Activated naive CD8-positive, alpha-beta T cell (primary cell): ENCODE results near the gene ADIPOR2.
"Not testable (repeated sequence)": the region's sequence is repeated elsewhere in the genome, so short reads cannot be mapped to it uniquely, and the experiment has no call there.

Source experiments
- H3K27ac Mint-ChIP-seq: one replicate; pipeline ENCODE4 v1.8.0; 2021; ENCODE audit warnings: mixed read lengths
- H3K27me3 Mint-ChIP-seq: one replicate; pipeline ENCODE4 v1.8.0; 2021; ENCODE audit warnings: mixed read lengths
- H3K36me3 Mint-ChIP-seq: one replicate; pipeline ENCODE4 v1.8.0; 2021; ENCODE audit warnings: mixed read lengths
- H3K4me1 Mint-ChIP-seq: one replicate; pipeline ENCODE4 v1.8.0; 2021; ENCODE audit warnings: low read depth, mixed read lengths
- H3K4me3 Mint-ChIP-seq: one replicate; pipeline ENCODE4 v1.8.0; 2021; ENCODE audit warnings: mild to moderate bottlenecking, mixed read lengths
- H3K9me3 Mint-ChIP-seq: one replicate; pipeline ENCODE4 v1.8.0; 2021; ENCODE audit warnings: low read depth, mixed read lengths

The ADIPOR2 gene

DNA sequence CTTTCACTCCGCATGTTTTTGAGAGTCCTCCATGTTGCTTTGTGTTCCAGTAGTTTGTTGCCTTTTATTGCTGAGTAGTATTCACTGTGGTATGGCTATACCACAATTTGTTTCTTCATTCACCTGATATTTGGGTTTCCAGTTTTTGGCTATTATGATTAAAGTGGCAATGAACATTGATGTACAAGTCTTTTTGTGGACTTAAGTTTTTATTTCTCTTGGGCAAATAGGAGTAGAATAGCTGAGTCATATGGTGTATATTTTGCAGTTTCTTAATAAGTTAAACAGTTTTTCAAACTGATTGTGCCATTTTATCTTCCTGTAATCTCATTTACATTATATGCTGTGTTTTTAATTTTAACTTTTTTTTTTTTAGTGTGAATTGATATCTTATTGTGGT lies 16.2 kb downstream of the ADIPOR2 start:
- Mint-ChIP-seq H3K27me3 (no peaks in the 10 kb centered on the region), H3K4me1 (peaks cover 63% of the 10 kb centered on the region), H3K27ac (peak overlapping the region; percentile 61), H3K36me3 (peaks cover 4% of the 10 kb centered on the region), H3K9me3 (no peaks in the 10 kb centered on the region), H3K4me3 (no peak overlapping the region)

DNA sequence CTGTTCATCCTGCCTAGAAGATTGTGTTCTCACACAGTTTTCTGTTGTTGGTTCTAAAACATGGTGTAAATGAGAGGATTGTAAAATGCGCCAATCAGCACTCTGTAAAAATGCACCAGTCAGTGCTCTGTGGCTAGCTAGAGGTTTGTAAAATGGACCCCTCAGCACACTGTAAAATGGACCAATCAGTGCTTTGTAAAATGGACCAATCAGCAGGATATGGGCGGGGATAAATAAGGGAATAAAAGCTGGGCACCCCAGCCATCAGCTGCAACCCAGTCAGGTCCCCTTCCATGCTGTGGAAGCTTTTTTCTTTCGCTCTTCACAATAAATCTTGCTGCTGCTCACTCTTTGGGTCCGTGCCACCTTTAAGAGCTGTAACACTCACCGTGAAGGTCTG lies 19.1 kb downstream of the ADIPOR2 start:
- H3K9me3 Mint-ChIP-seq, H3K4me3 Mint-ChIP-seq, H3K27me3 Mint-ChIP-seq, H3K27ac Mint-ChIP-seq: not testable (repeated sequence)
- H3K36me3 Mint-ChIP-seq: peaks cover 17% of the 10 kb centered on the region
- peaks cover 49% of the 10 kb centered on the region for H3K4me1 Mint-ChIP-seq

DNA sequence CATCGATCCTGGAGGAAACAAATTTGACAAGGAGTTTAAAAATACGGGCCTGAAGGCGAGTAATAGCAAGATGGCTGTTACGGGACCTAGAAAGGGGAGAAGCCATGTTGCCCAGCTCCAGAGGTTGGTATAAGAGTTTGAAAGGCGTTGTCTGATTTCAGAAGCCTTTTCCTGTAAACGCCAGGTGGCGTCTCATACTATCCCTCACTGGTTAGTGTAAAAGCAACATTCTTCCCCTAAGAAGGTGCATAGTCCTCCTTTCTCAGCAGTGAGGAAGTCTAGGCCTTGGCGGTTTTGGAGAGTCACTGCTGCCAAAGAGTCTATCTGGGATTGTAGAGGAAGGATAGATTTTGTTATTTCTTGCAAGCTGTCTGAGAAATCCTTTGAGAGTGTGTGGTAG lies 20.0 kb downstream of the ADIPOR2 start:
- H3K27ac Mint-ChIP-seq, H3K4me3 Mint-ChIP-seq, H3K9me3 Mint-ChIP-seq, H3K27me3 Mint-ChIP-seq: not testable (repeated sequence)
- Mint-ChIP-seq H3K36me3 (peaks cover 19% of the 10 kb centered on the region), H3K4me1 (peaks cover 49% of the 10 kb centered on the region)

DNA sequence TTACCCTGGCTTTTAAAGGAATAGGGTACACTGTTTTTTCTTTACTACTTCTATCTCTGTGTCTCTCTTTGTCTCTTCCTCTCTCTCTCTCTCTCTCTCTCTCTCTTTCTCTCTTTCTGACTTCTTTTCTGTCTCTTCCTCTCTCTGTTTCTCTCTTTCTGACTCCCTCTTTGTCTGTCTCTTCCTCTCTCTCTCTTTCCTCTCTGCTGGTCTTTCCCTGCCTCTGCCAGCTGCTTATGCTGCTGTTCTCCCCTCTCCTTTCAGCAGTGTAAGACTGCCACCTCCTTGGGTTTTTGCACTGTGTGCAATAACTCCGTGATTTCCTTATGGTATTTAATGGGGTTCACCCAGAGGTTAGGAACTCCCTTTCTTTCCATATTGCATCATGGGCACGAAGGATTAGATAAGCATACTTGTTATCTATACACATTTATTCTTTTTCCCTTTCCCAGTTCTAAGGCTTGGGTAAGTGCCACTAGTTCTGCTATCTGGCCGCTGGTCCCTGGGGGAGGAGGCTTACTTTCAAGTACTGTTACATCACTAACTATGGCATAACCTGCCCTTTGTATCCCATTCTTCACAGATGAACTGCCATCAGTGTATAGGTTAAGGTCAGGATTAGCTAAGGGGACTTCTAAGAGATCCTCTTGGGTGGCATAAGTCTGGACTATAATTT lies 20.8 kb downstream of the ADIPOR2 start:
- H3K4me1 Mint-ChIP-seq: peaks cover 50% of the 10 kb centered on the region

DNA sequence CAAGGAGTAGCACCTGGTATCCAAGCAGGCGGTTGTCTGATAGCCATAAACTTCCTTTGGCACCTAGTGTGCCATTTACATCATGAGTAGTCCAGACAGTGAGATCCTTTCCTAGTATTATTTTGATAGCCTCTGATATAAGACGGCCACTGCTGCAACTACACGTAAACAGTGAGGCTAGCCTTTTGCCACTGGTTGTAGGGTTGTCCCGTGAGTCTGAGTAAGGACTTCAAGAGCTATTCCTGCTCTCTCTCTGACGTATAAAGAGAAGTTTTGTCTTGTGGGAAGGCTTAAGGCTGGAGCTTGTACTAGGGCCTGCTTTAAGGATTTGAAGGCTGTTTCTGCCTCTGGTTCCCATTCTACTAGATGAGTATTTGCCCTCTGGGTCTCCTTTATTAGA lies 21.4 kb downstream of the ADIPOR2 start:
- H3K27ac Mint-ChIP-seq, H3K9me3 Mint-ChIP-seq, H3K27me3 Mint-ChIP-seq, H3K4me3 Mint-ChIP-seq: not testable (repeated sequence)
- Mint-ChIP-seq H3K4me1 (peaks cover 51% of the 10 kb centered on the region), H3K36me3 (peaks cover 20% of the 10 kb centered on the region)

More for the DNA sequence above, 20.8 kb downstream of the ADIPOR2 start:
- peaks cover 22% of the 10 kb centered on the region for H3K36me3 Mint-ChIP-seq
- H3K4me3 Mint-ChIP-seq, H3K27ac Mint-ChIP-seq, H3K27me3 Mint-ChIP-seq, H3K9me3 Mint-ChIP-seq: not testable (repeated sequence)

DNA sequence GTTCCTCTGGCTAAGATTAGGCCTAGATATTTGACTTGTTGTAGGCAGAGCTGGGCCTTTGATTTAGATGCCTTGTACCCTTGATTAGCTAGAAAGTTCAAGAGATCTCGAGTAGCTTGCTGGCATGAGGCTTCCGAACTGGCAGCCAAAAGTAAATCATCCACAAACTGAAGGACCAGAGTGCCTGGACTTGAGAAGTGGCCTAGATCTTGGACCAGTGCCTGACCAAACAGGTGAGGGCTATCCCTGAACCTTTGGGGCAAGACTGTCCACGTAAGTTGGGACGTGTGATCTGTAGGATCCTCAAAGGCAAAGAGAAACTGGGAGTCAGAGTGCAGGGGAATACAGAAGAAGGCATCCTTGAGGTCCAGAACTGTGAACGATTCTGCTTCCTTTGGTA lies 22.0 kb downstream of the ADIPOR2 start:
- not testable (repeated sequence) for H3K27ac Mint-ChIP-seq, H3K4me3 Mint-ChIP-seq, H3K9me3 Mint-ChIP-seq, H3K27me3 Mint-ChIP-seq
- peaks cover 48% of the 10 kb centered on the region for H3K4me1 Mint-ChIP-seq
- peaks cover 20% of the 10 kb centered on the region for H3K36me3 Mint-ChIP-seq

DNA sequence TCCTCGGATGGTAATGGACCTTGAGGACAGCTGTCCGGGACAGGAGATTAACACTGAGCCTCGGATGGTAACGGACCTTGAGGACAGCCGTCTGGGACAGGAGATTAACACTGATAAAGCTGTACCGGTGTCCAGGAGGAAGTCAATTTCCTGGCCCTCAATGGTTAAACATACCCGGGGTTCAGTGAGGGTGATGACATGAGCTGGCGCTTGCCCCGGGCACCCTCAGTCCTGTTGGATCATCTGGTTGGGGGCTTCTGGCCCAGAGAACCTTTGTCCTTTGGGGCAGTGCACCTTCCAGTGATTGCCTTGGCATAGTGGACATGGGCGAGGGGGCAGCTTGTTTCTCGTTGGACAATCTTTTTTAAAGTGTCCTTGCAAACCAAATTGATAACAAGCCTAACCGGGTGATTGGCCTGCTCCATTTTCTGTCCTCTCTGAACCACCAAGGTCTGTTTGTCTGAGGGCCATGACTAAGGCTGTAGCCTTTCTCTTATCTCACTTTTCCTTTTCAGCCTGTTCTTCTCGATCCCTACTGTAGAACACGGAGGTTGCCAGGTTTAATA lies 23.0 kb downstream of the ADIPOR2 start:
- not testable (repeated sequence) for H3K27ac Mint-ChIP-seq, H3K27me3 Mint-ChIP-seq, H3K4me3 Mint-ChIP-seq, H3K9me3 Mint-ChIP-seq
- Mint-ChIP-seq H3K4me1 (peaks cover 46% of the 10 kb centered on the region), H3K36me3 (peaks cover 20% of the 10 kb centered on the region)

DNA sequence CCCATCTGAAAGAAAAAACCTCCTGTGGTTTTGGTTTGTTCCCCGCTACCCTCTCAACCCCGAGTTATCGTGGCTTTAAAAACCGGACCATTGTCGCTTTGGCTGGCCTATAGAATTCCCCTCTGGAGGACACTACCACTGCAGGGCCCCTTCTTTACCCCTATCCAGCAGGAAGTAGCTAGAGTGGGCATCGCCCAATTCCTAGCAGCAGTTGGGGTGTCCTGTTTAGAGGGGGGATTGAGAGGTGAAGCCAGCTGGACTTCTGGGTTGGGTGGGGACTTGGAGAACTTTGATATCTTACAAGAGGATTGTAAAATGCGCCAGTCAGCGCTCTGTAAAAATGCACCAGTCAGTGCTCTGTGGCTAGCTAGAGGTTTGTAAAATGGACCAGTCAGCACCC lies 24.6 kb downstream of the ADIPOR2 start:
- Mint-ChIP-seq H3K4me1 (peaks cover 48% of the 10 kb centered on the region), H3K36me3 (peaks cover 18% of the 10 kb centered on the region)
- not testable (repeated sequence) for H3K27ac Mint-ChIP-seq, H3K9me3 Mint-ChIP-seq, H3K27me3 Mint-ChIP-seq, H3K4me3 Mint-ChIP-seq

DNA sequence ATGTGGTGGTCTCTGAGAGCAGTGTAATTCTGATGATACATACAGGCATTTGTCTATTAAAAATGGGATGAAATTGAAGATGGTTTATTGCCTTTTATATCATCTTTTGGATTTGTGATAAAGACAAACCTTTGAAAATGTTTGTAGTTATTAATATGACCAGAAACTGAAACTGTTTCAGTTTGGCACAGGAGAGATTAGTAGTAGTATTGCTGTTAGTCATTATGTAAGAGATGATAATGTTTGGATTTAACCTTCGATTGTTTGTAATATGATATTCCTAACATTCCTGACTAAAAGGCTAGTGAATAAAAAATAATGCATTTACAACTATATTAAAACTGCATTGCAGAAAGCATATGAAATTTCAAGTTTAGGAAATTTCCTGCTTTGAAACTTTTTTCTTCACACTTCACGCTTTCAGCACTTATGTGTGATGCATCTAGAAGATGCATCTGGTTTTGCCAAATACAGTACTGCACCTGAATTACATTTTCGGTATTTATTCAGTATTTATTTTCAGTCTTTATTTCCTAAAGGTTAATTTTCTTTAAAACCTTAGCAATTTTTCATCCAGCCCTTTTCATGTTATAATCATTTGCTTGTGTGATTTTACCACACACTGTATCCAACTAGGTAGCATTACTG lies 25.5 kb downstream of the ADIPOR2 start:
- Mint-ChIP-seq H3K4me3 (peak overlapping the region; percentile 18), H3K4me1 (peaks cover 46% of the 10 kb centered on the region), H3K9me3 (no peaks in the 10 kb centered on the region), H3K36me3 (peaks cover 21% of the 10 kb centered on the region), H3K27ac (peak overlapping the region; percentile 29), H3K27me3 (no peaks in the 10 kb centered on the region)

DNA sequence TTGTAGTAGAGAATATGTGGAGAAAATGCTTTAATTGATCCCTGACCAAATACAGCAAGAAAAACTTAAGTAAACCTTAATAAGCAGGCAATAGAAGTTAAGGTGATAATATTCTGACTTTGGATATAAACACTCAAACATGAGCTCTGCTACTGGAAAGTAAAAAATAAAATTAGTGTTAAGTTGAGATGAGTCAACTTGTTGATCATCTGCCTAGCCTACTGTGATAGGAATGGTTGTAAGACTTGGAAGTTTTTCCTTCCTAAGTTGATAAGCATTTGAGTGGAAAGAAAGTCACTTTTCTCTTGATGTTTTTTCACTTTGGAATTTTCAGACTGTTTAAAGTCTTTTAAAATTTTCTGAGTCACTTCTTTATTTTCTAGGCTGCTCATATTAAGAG lies 26.0 kb downstream of the ADIPOR2 start:
- H3K4me1 Mint-ChIP-seq: peaks cover 45% of the 10 kb centered on the region
- H3K27me3 Mint-ChIP-seq: no peaks in the 10 kb centered on the region
- H3K4me3 Mint-ChIP-seq: no peak overlapping the region
- peaks cover 21% of the 10 kb centered on the region for H3K36me3 Mint-ChIP-seq
- H3K27ac Mint-ChIP-seq: no peak overlapping the region
- no peaks in the 10 kb centered on the region for H3K9me3 Mint-ChIP-seq

DNA sequence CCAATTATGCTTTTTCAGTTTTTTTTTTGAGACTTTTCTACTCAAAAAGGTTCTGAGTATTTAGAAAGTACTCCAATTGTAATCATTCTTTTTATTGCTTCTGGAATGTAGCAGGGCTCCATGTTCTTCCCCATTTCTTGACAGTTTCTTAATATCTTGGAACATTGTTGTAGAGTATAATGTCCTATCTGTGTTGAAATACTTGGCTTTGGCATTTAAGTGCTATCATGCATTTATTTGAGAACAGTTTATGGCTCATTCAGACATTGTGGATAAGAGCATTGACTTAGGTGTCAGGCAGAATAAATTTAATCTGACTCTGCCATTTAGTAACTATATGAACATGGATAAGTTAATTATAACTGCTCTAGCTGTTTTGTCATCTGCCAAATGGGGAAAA lies 28.3 kb downstream of the ADIPOR2 start:
- Mint-ChIP-seq H3K4me3 (no peak overlapping the region), H3K4me1 (peaks cover 50% of the 10 kb centered on the region), H3K36me3 (peaks cover 17% of the 10 kb centered on the region), H3K9me3 (no peaks in the 10 kb centered on the region), H3K27me3 (no peaks in the 10 kb centered on the region), H3K27ac (no peak overlapping the region)

DNA sequence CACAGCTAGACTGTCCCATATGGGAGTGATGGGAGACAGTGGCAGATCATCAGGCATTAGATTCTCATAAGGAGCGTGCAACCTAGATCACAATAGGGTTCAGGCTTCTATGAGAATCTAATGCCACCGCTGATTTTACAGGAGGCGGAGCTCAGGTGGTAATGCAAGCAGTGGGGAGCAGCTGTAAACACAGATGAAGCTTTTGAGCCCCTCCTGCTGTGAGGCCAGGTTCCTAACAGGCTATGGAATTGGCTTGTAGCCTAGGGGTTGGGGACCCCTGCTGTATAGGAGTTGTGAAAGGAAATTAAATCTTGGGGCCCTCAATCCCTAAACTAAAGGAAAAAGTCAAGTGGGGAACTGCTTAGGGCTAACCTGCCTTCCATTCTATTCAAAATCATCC lies 29.6 kb downstream of the ADIPOR2 start:
- H3K4me3 Mint-ChIP-seq: no peak overlapping the region
- no peaks in the 10 kb centered on the region for H3K9me3 Mint-ChIP-seq
- H3K4me1 Mint-ChIP-seq: peaks cover 49% of the 10 kb centered on the region
- no peaks in the 10 kb centered on the region for H3K27me3 Mint-ChIP-seq
- peaks cover 10% of the 10 kb centered on the region for H3K36me3 Mint-ChIP-seq
- no peak overlapping the region for H3K27ac Mint-ChIP-seq

DNA sequence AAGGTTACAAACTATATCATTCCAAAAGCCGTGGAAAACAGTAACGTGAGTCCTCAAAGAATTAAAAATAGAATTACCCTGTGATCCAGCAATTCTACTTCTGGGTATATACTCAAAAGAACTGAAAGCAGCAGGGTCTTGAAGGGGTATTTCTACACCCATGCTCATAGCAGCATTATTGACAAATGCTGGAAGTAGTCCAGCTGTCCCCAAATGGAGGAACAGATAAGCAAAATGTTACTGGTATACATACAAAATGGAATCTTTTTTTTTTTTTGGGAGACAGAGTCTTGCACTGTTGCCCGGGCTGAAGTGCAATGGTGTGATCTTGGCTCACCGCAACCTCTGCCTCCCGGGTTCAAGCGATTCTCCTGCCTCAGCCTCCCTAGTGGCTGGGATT lies 32.9 kb downstream of the ADIPOR2 start:
- Mint-ChIP-seq H3K4me1 (peaks cover 38% of the 10 kb centered on the region), H3K36me3 (peaks cover 15% of the 10 kb centered on the region), H3K27me3 (no peaks in the 10 kb centered on the region), H3K9me3 (no peaks in the 10 kb centered on the region), H3K4me3 (no peak overlapping the region), H3K27ac (no peak overlapping the region)

DNA sequence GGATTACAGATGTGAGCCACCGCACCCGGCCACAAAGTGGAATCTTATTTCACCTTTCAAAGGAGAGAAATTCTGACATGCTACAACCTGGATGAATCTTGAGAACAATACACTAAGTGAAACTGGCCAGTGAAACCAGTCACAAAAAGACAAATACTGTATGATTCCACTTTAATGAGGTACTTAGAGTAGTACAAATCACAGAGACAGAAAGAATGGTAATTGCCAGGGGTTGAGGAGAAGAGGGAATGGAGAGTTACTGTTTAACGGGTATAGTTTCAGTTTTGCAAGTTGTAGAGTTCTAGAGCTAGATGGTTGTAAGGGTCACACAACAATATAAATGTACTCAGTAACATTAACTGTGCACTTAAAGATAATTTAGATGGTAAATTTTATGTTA lies 33.4 kb downstream of the ADIPOR2 start:
- no peaks in the 10 kb centered on the region for H3K9me3 Mint-ChIP-seq
- H3K27me3 Mint-ChIP-seq: no peaks in the 10 kb centered on the region
- H3K36me3 Mint-ChIP-seq: peaks cover 15% of the 10 kb centered on the region
- H3K4me3 Mint-ChIP-seq: no peak overlapping the region
- no peak overlapping the region for H3K27ac Mint-ChIP-seq
- peaks cover 36% of the 10 kb centered on the region for H3K4me1 Mint-ChIP-seq

DNA sequence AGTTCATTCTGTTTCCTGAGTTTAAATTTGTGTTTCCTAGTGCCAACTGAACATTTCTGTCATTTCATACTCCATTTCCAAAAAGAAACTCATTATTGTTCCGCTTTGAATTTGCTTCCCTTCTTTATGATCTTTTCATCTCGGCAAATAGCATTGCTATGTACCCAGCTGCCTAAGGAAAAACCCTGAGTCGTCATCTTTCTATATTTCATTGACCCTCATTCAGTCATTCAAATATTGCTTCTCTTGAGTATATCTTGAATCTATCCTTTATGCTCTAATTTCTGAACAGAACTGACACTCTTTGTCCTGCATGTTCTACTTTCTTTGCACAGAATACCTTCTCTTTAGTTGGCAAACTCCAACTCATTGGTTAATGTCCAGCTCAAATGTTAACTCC lies 35.9 kb downstream of the ADIPOR2 start:
- Mint-ChIP-seq H3K9me3 (no peaks in the 10 kb centered on the region), H3K27me3 (no peaks in the 10 kb centered on the region), H3K4me3 (no peak overlapping the region), H3K27ac (peak overlapping the region; percentile 17), H3K4me1 (peaks cover 32% of the 10 kb centered on the region), H3K36me3 (peaks cover 15% of the 10 kb centered on the region)

DNA sequence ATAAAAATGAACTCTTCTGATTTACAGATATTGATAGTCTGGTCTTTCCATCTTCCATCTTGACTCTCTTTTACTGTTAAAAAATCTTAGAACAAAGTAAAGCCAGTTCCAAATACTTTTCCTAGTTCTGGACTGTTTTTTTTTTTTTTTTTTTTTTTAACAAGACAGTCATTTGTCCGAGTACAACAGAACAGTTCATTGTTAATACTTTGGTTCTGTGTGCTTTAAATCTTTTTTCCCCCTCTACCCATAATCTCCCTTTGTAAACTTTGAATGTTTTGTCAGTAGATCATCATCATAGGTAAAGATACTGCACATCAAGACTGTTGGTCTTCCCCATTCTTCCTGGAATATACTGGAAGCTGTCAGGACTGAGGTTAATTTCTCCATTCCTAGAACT lies 38.0 kb downstream of the ADIPOR2 start:
- Mint-ChIP-seq H3K4me3 (no peak overlapping the region), H3K36me3 (peaks cover 20% of the 10 kb centered on the region), H3K27me3 (no peaks in the 10 kb centered on the region), H3K9me3 (no peaks in the 10 kb centered on the region), H3K4me1 (peaks cover 39% of the 10 kb centered on the region), H3K27ac (no peak overlapping the region)
